HG02588 (cell line): ENCODE results near the gene HBS1L.
"Not testable (repeated sequence)": the region's sequence is repeated elsewhere in the genome, so short reads cannot be mapped to it uniquely, and the experiment has no call there.

Source experiments
- ATAC-seq: cut with Tn5 transposase; IDR thresholded peaks from one replicate; pipeline ENCODE4 v1.9.1; 2021; ENCODE audit warnings: mild to moderate bottlenecking, moderate library complexity; ENCODE audit not compliant: unreplicated experiment

The HBS1L gene

GRCh38 chr6:135081966-135082365 lies 27.3 kb upstream of the HBS1L start:
- ATAC-seq = no peak

- ATAC-seq = no peak
These were observed 20.4 kb upstream of the HBS1L start for GRCh38 chr6:135075018-135075417.

- no peak for ATAC-seq
These were observed 19.3 kb upstream of the HBS1L start for GRCh38 chr6:135073756-135074393.

- ATAC-seq = no peak
These were observed 18.6 kb upstream of the HBS1L start for GRCh38 chr6:135073217-135073616.

- ATAC-seq = no peak
These were observed 18.1 kb upstream of the HBS1L start for GRCh38 chr6:135072753-135073152.

GRCh38 chr6:135071541-135071940 lies 16.9 kb upstream of the HBS1L start:
- ATAC-seq = no peak

- ATAC-seq = no peak
These were observed 13.3 kb upstream of the HBS1L start for GRCh38 chr6:135067911-135068310.

- ATAC-seq = no peak
These were observed 12.2 kb upstream of the HBS1L start for GRCh38 chr6:135066806-135067205.

- no peak for ATAC-seq
These were observed 11.8 kb upstream of the HBS1L start for GRCh38 chr6:135066397-135066796.

- no peak for ATAC-seq
These were observed 10.0 kb upstream of the HBS1L start for GRCh38 chr6:135064586-135064985.

- no peak for ATAC-seq
These were observed 9.3 kb upstream of the HBS1L start for GRCh38 chr6:135063926-135064325.

GRCh38 chr6:135062735-135063134 lies 8.1 kb upstream of the HBS1L start:
- no peak for ATAC-seq

- no peak for ATAC-seq
These were observed 5.5 kb upstream of the HBS1L start for GRCh38 chr6:135060076-135060475.

GRCh38 chr6:135058299-135058698 lies 3.7 kb upstream of the HBS1L start:
- not testable (repeated sequence) for ATAC-seq

- no peak for ATAC-seq
These were observed 2.0 kb upstream of the HBS1L start for GRCh38 chr6:135056632-135057031.

GRCh38 chr6:135054226-135054568 lies 425 bp downstream of the HBS1L start:
- ATAC-seq = peak; percentile 5

GRCh38 chr6:135053406-135053805 lies 1.2 kb downstream of the HBS1L start:
- no peak for ATAC-seq

- ATAC-seq = no peak
These were observed 1.7 kb downstream of the HBS1L start for GRCh38 chr6:135052939-135053338.

- no peak for ATAC-seq
These were observed 5.7 kb downstream of the HBS1L start for GRCh38 chr6:135048915-135049314.

GRCh38 chr6:135047336-135047735 lies 7.3 kb downstream of the HBS1L start:
- ATAC-seq = no peak

GRCh38 chr6:135046912-135047311 lies 7.7 kb downstream of the HBS1L start:
- no peak for ATAC-seq

- no peak for ATAC-seq
These were observed 10.0 kb downstream of the HBS1L start for GRCh38 chr6:135044639-135045038.

- no peak for ATAC-seq
These were observed 10.8 kb downstream of the HBS1L start for GRCh38 chr6:135043846-135044245.
